Measurements from ENCODE around the gene NBPF3. TPM values are rescaled to one million over a fixed set of nuclear protein-coding genes. Genes with fewer than 3 reads are reported as not detected.

NBPF3 gene
- polyA plus RNA-seq, 2 donors: 1.1 to 2.4 TPM

Other genes with a start within 250 kb of the NBPF3 start
- gene ECE1, start 149.7 kb upstream of the NBPF3 start, polyA plus RNA-seq: 10 to 100 TPM; 12.4 to 14.2 TPM
- 1 to 10 TPM; 2.4 to 2.7 TPM for gene ALPL, start 69.3 kb downstream of the NBPF3 start, polyA plus RNA-seq
- gene RAP1GAP, start 229.2 kb downstream of the NBPF3 start, polyA plus RNA-seq: 10 to 100 TPM in 1 of 2 donors, 1 to 10 TPM in 1; 3.5 to 12.2 TPM